ENCODE measurements around the gene HCN1. TPM values are rescaled to one million over a fixed set of nuclear protein-coding genes. Genes with fewer than 3 reads are reported as not detected.
"Not testable (repeated sequence)": the region's sequence is repeated elsewhere in the genome, so short reads cannot be mapped to it uniquely, and the experiment has no call there.

The HCN1 gene
- total RNA-seq, 1 donor from 2014 or later: not detected

DNA sequence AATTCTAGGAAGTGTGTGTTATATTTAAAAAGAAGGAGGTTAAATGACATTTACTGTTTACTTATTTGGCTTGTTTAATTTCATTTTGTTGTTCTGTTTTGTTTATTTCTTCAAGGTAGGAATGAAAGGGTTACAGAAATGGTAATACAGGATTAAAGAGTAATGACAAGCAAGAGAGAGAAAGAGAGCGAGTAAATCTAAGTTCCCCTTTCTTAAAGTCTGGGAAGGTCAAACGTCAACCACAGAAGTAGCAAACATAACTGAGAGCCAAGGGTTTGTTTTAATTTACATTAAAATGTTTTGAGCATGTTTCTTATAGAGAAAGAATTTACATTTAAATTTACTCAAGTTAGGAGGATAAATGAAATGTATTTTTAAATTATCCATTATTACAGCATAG lies 18.7 kb downstream of the HCN1 start:
- Mint-ChIP-seq H3K27me3 (no peaks in the 10 kb centered on the region), H3K9me3 (no peaks in the 10 kb centered on the region), H3K36me3 (ENCODE audit: low read depth) (no peaks in the 10 kb centered on the region), H3K27ac (no peak overlapping the region), H3K4me3 (no peak overlapping the region), H3K4me1 (no peaks in the 10 kb centered on the region)
- no peak for DNase-seq
- intact Hi-C loops (cut with micrococcal nuclease): no loop called here

DNA sequence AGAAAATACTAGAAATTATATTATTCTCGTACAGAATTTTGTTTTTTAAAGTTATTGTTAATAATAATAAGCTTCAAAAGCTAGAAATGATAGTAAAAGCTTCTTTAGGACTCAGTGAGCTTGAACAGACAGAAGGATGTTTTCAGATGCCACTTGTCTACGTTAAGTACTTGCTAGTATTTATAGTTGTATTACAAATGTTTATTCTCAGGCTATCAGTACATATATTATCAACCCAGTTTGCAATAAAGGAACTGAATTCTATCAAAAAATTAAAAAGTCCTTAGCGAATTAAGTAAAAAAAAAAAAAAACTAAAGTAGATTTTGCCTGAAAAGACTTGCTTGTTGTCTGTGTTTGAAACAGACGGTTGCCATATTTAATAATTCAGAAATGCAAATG lies 23.9 kb downstream of the HCN1 start:
- Mint-ChIP-seq H3K27me3 (no peaks in the 10 kb centered on the region), H3K27ac (no peak overlapping the region), H3K9me3 (peaks cover 8% of the 10 kb centered on the region), H3K36me3 (ENCODE audit: low read depth) (no peaks in the 10 kb centered on the region), H3K4me1 (no peaks in the 10 kb centered on the region), H3K4me3 (no peak overlapping the region)
- intact Hi-C loops (cut with micrococcal nuclease): no loop called here
- no peak for DNase-seq

DNA sequence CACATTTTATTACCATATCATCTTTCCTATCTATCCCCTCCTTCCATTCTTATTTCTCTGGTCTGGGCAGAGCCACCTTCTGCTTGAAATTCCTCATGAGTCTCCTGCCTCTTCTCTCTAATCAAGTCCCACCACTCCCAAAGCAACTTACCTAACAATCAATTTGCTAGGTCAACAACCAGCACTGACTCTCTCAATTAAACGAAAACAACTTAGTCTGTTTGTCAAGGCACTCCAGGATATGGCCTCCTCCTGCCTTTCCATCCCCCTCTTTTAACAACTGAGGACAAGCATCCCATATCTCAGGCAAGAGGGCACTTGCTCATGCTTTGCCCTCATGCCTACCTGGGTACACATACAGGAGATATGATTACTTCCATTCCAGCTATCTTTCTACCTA lies 47.4 kb downstream of the HCN1 start:
- Mint-ChIP-seq H3K36me3 (ENCODE audit: low read depth) (no peaks in the 10 kb centered on the region), H3K27me3 (no peaks in the 10 kb centered on the region), H3K27ac (no peak overlapping the region), H3K9me3 (peaks cover 11% of the 10 kb centered on the region), H3K4me3 (no peak overlapping the region), H3K4me1 (no peaks in the 10 kb centered on the region)
- intact Hi-C loops (cut with micrococcal nuclease): no loop called here
- DNase-seq: no peak

DNA sequence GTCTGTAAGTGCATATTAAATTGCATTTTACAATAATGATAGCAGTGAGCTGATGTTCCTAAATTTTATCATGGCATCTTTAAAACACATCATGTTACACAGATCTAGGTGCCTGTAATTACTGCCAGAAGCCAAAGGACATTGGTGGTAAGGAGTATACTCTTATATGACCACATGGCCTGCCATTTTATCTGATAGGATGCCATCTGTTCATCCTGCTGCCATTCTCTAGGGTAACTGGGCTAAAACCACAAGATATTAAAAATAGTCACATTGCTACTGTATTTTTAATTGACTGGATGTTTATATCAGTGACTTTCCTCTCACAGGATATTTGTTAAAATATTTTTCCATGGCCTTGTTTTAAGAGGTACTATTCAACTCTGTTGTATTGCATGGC lies 53.1 kb downstream of the HCN1 start:
- H3K9me3 Mint-ChIP-seq: no peaks in the 10 kb centered on the region
- H3K36me3 Mint-ChIP-seq (ENCODE audit: low read depth): no peaks in the 10 kb centered on the region
- intact Hi-C loops (cut with micrococcal nuclease): no loop called here
- H3K27ac Mint-ChIP-seq: no peak overlapping the region
- no peaks in the 10 kb centered on the region for H3K27me3 Mint-ChIP-seq
- no peak overlapping the region for H3K4me3 Mint-ChIP-seq
- DNase-seq: no peak
- H3K4me1 Mint-ChIP-seq: no peaks in the 10 kb centered on the region

DNA sequence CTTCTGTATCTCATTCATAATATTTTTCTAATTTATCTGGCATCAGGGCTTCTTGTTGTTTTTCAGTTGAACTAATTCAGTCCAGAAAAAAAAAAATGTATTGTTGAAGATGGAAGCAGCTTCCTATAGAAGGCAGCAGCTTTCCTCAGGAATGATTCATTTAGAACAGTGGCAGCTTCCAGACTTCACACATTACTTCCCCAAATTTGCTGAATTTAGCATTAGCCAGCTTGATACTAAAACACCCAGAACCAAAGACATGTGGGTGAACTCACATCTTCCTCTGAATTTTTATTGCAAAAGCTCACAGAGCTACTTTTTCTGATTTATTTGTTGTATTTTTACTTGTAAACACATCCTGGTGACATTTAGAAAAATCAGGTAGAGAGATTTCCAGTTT lies 53.8 kb downstream of the HCN1 start:
- Mint-ChIP-seq H3K36me3 (ENCODE audit: low read depth) (no peaks in the 10 kb centered on the region), H3K4me3 (no peak overlapping the region), H3K4me1 (no peaks in the 10 kb centered on the region), H3K9me3 (no peaks in the 10 kb centered on the region), H3K27me3 (no peaks in the 10 kb centered on the region), H3K27ac (no peak overlapping the region)
- no peak for DNase-seq
- intact Hi-C loops (cut with micrococcal nuclease): no loop called here

DNA sequence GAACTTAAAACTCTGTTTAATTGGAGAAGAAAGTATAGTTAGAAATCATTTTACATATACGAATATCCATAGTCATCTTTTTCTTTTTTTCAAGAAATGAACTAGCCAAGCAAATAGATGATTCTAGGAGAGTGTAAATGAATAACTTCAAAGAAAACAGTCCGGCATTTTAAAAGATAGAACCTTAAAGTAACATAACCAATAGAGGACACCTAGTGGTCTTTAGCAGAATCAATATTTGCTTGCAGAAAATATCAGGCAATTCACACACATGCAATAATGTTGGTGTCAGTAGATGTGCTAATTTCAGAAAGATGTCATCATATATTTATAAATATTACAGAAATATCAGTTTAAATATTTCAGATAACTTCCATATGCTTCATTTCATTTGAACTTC lies 57.1 kb downstream of the HCN1 start:
- no peak overlapping the region for H3K27ac Mint-ChIP-seq

DNA sequence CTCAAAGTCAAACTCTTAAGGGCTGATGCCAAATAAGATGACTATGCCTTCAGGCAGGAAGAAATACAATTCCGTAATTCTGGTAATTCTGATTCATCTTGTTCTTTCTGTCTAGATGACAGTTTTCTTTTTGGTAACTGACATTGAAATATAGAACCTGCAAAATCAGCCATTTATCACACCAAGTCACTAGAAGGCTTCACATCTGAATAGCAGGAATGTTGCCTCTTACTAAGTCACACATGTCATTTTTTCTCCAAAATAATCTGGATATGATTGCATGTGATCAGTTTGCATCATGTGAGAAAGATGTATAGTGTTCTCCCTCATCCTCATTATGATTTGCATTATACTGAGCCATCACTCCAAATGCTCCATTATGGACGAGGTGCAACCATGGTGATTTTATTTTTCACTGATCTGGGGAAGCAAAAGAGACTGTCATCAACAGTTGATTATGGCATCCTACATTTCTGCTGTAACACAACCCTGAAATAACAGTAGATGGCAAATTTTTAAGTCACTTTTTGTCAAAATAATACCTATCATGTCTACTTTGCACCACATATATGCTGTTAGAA lies 69.0 kb downstream of the HCN1 start:
- Mint-ChIP-seq H3K4me1 (no peaks in the 10 kb centered on the region), H3K36me3 (ENCODE audit: low read depth) (no peaks in the 10 kb centered on the region), H3K27ac (no peak overlapping the region), H3K9me3 (no peaks in the 10 kb centered on the region), H3K27me3 (no peaks in the 10 kb centered on the region), H3K4me3 (no peak overlapping the region)
- intact Hi-C loops (cut with micrococcal nuclease): no loop called here
- no peak for DNase-seq

More for the DNA sequence above, 57.1 kb downstream of the HCN1 start:
- Mint-ChIP-seq H3K4me1 (no peaks in the 10 kb centered on the region), H3K36me3 (ENCODE audit: low read depth) (no peaks in the 10 kb centered on the region), H3K9me3 (peaks cover 7% of the 10 kb centered on the region), H3K27me3 (no peaks in the 10 kb centered on the region), H3K4me3 (no peak overlapping the region)
- DNase-seq: no peak
- intact Hi-C loops (cut with micrococcal nuclease): no loop called here

DNA sequence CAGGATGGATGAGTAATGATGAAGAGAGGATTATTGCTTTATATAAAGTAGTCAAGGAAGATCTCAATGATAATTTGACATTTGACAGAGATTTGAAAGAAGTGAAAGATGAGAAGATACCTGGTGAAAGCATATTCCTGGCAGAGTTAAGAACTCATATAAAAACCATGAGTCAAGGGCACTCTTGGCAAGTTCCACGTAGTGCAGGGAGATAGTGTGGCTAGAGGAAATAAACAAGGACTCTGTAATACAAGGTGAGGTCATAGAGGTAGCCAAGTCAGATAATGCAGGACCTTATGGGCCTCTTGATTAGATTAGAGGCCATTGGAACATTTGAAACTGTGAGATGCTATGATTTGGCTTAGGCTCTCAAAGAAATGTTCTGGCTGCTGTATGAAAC lies 72.3 kb downstream of the HCN1 start:
- H3K9me3 Mint-ChIP-seq: no peaks in the 10 kb centered on the region
- no peak overlapping the region for H3K27ac Mint-ChIP-seq
- H3K36me3 Mint-ChIP-seq (ENCODE audit: low read depth): no peaks in the 10 kb centered on the region
- H3K4me3 Mint-ChIP-seq: no peak overlapping the region
- H3K4me1 Mint-ChIP-seq: no peaks in the 10 kb centered on the region
- intact Hi-C loops (cut with micrococcal nuclease): no loop called here
- DNase-seq: no peak
- no peaks in the 10 kb centered on the region for H3K27me3 Mint-ChIP-seq

DNA sequence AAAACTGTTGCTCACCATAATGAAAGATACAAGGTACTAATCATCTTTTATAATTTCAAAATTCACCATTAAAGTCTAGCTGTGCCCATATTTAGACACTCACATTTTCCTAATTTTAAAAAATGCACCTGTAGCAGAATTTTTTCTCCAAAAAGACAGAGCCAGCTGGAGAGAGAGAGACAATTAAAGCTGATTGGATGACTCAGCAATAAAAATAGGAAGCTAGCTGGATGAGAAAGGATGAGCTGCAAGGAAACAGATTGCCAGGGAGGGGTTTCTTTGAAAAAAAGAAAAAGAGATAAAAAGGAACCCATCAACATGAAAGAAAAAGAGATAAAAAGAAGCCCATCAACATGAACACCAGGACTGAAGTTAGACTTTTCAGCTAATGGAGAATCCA lies 73.8 kb downstream of the HCN1 start:
- no peaks in the 10 kb centered on the region for H3K36me3 Mint-ChIP-seq (ENCODE audit: low read depth)
- DNase-seq: no peak
- no peaks in the 10 kb centered on the region for H3K27me3 Mint-ChIP-seq
- H3K4me3 Mint-ChIP-seq: no peak overlapping the region
- intact Hi-C loops (cut with micrococcal nuclease): no loop called here
- H3K27ac Mint-ChIP-seq: no peak overlapping the region
- peaks cover 8% of the 10 kb centered on the region for H3K9me3 Mint-ChIP-seq
- no peaks in the 10 kb centered on the region for H3K4me1 Mint-ChIP-seq

DNA sequence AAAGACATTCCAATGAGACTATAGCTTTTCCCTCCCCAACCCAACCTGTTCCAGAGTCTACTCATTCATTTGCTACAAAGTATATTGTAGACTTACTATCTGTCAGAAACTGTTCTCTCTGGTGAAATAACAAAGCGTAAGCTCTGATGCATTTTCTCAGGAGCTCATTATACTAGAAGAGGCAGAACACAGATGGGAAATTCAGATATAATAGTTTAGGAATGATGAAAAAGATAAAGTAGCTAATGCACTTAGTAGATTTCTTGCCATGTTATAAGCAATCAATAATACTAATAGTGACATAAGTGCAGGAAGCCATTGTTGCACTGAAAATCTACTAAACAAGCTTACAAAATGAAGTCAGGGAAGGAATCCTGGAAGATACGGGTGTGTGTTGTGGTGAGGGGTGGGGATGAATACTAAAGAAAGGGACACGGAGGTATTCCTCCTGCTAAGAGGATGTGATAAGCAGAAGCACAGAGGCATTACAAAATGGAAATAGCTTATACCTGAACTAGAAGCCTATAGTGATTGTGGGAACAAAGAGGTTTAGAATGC lies 78.2 kb downstream of the HCN1 start:
- Mint-ChIP-seq H3K27ac (no peak overlapping the region), H3K4me3 (no peak overlapping the region), H3K4me1 (no peaks in the 10 kb centered on the region), H3K36me3 (ENCODE audit: low read depth) (no peaks in the 10 kb centered on the region), H3K27me3 (no peaks in the 10 kb centered on the region), H3K9me3 (peaks cover 11% of the 10 kb centered on the region)
- no peak for DNase-seq
- intact Hi-C loops (cut with micrococcal nuclease): no loop called here

DNA sequence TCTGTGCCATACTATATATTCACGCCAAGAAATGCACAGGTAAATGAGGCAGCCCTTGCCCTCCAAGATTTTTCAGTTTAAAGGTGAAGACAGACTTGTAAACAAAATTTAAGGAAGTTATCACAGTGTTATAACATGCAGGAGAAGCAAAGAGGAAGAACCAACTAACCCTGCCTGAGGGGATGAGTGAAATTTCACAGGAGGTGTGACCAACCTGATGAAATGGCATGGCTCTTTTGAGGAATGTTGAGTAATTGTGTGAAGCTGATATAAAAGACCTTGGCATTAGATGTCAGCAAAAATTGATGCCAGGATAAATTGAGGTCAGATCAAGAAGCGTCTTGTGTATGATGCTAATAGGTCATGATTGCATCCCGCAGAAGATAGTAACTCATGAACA lies 86.5 kb downstream of the HCN1 start:
- Mint-ChIP-seq H3K36me3 (ENCODE audit: low read depth) (no peaks in the 10 kb centered on the region), H3K9me3 (peaks cover 3% of the 10 kb centered on the region), H3K27me3 (no peaks in the 10 kb centered on the region), H3K4me1 (no peaks in the 10 kb centered on the region), H3K4me3 (no peak overlapping the region), H3K27ac (no peak overlapping the region)
- no peak for DNase-seq
- intact Hi-C loops (cut with micrococcal nuclease): no loop called here

DNA sequence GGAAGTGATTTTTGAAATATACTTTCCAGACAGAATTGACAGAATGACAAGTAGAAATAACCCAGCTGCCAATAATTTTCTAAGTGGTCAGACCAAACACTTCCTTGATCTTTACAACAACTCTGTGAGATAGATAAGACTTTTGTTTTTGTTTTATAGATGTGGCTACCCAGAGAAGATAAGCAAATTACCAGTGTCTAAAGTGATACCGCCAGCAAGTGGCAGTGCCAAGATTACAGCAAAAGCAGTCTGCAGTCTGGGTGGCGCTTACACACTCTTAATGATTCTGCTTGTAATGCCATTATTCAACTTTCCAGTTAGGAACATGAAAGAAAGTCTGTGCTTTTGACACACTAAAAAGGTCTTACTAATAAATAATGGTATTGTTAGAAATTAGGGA lies 92.1 kb downstream of the HCN1 start:
- intact Hi-C loops (cut with micrococcal nuclease): no loop called here
- DNase-seq: no peak
- peaks cover 4% of the 10 kb centered on the region for H3K9me3 Mint-ChIP-seq
- no peaks in the 10 kb centered on the region for H3K36me3 Mint-ChIP-seq (ENCODE audit: low read depth)
- H3K27ac Mint-ChIP-seq: no peak overlapping the region
- H3K4me3 Mint-ChIP-seq: no peak overlapping the region
- no peaks in the 10 kb centered on the region for H3K27me3 Mint-ChIP-seq
- H3K4me1 Mint-ChIP-seq: no peaks in the 10 kb centered on the region

DNA sequence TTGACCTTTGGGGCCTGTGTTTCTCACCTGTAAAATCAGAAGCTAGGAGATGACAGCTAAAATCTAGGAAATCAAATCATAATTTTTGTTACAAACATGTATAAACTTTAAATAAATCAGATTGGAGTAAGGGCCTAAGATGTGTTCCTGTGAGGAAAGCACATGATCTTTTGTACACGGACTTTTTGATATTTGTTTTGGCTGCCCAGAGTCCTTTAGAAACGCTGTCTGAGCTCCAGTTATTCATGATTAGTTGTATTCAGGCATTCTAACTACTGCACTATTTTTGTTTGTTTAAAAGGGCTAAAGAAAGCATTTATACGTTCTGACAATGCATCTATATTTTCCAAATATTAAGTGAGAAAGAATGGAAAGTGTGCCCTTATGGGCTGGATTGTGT lies 94.8 kb downstream of the HCN1 start:
- intact Hi-C loops (cut with micrococcal nuclease): no loop called here
- Mint-ChIP-seq H3K27me3 (no peaks in the 10 kb centered on the region), H3K36me3 (ENCODE audit: low read depth) (no peaks in the 10 kb centered on the region), H3K4me1 (no peaks in the 10 kb centered on the region), H3K9me3 (peaks cover 11% of the 10 kb centered on the region), H3K27ac (no peak overlapping the region), H3K4me3 (no peak overlapping the region)
- DNase-seq: no peak

DNA sequence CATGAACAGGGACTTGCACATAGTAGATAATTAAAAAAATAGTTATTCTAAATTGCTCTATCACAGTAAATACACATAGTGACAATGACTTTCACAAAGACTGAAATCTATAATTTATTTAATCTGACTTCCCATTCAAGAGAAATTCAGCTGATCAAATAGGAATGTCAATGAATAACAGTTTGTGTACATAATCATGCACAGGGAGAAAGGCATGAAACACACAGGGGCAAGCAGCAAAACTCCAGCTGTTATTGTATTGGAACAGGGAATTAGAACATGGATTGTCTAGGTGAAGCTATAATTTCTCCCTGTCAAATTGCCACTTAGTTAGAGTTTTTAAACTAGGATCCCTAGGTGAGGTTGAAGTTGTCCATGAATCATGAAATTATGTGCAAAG lies 99.9 kb downstream of the HCN1 start:
- DNase-seq: no peak
- Mint-ChIP-seq H3K27ac (no peak overlapping the region), H3K4me3 (no peak overlapping the region), H3K27me3 (no peaks in the 10 kb centered on the region), H3K9me3 (peaks cover 7% of the 10 kb centered on the region), H3K4me1 (no peaks in the 10 kb centered on the region), H3K36me3 (ENCODE audit: low read depth) (no peaks in the 10 kb centered on the region)
- intact Hi-C loops (cut with micrococcal nuclease): no loop called here

DNA sequence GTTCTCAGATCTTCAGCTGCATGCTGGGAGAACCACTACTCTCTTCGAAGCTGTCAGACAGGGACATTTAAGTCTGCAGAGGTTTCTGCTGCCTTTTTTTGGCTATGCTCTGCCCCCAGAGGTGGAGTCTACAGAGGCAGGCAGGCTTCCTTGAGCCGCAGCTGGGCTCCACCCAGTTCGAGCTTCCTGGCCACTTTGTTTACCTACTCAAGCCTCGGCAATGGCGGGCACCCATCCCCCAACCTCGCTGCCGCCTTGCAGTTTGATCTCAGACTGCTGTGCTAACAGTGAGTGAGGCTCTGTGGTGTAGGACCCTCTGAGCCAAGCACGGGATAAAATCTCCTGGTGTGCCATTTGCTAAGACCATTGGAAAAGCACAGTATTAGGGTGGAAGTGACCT lies 110.2 kb downstream of the HCN1 start:
- DNase-seq; H3K36me3 Mint-ChIP-seq (ENCODE audit: low read depth); intact Hi-C loops (cut with micrococcal nuclease); H3K27ac Mint-ChIP-seq; H3K9me3 Mint-ChIP-seq; H3K27me3 Mint-ChIP-seq; H3K4me3 Mint-ChIP-seq; H3K4me1 Mint-ChIP-seq: not testable (repeated sequence)

All from activated CD4-positive, alpha-beta T cell treated with anti-CD3 and anti-CD28 coated beads, Interleukin-2, amount 10 ng/mL, durations not matched to agents 24 days and 14 days (primary cell).